GM12892 (cell line): ENCODE data around the gene CATSPER2.
"Not testable (repeated sequence)": the region's sequence is repeated elsewhere in the genome, so short reads cannot be mapped to it uniquely, and the experiment has no call there.

Experiments
- POLR2A ChIP-seq: IDR thresholded peaks from 2 replicates; pipeline ENCODE4 v1.6.1; 2011; ENCODE audit warnings: low read depth, low read length, control low read depth
- POLR2AphosphoS5 ChIP-seq: IDR thresholded peaks from 2 replicates; pipeline ENCODE4 v1.6.1; 2011; ENCODE audit warnings: low read depth, low read length, control low read depth
- TAF1 ChIP-seq: IDR thresholded peaks from 2 replicates; pipeline ENCODE4 v1.6.1; 2011; ENCODE audit warnings: low read depth, mild to moderate bottlenecking, control low read depth, low read length, borderline replicate concordance

DNA sequence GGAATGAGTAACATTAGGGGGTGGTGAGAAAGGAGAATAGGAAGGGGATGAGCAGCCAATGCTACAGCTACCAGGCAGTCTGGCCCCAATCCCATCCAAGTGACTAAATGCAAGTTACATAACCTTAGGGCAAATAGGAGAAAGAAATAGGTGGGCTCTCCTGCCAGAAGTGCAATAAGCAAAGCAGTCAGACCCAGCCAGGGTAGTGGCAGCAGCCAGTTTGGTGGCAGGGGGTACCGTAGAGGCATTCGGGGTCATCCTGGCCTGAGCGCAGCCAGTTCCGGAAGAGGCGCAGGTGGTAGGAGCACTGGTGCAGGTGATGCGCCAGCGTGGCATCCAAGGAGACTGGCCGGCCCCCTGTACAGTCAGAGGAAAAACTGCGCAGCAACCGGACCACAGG is 11.1 kb upstream of the CATSPER2 start:
- not testable (repeated sequence) for TF ChIP-seq POLR2AphosphoS5, POLR2A, TAF1
